H9 (cell line): ENCODE measurements around the gene TFF2. TPM values are rescaled to one million over a fixed set of nuclear protein-coding genes. Genes with fewer than 3 reads are reported as not detected.

Source experiments
- DNase-seq: peaks from one replicate; pipeline ENCODE4 v3.0.0-alpha.2; 2017
- H2AFZ ChIP-seq: one replicate; pipeline ENCODE4 v1.6.1; 2013; ENCODE audit warnings: mild to moderate bottlenecking, low read length, control low read depth, moderate library complexity
- H2AK5ac ChIP-seq: 2 replicates; pipeline ENCODE4 v1.6.1; 2013; ENCODE audit warnings: low read length, control low read depth, mixed read lengths; ENCODE audit not compliant: insufficient read length
- H2BK120ac ChIP-seq: one replicate; pipeline ENCODE4 v1.6.1; 2013; ENCODE audit warnings: low read depth, mild to moderate bottlenecking, low read length, control low read depth, inconsistent platforms; ENCODE audit not compliant: poor library complexity, severe bottlenecking
- H2BK12ac ChIP-seq: 2 replicates; pipeline ENCODE4 v1.6.1; 2013; ENCODE audit warnings: low read length, control low read depth, mixed read lengths, low read depth; ENCODE audit not compliant: insufficient read length
- H2BK15ac ChIP-seq: 2 replicates; pipeline ENCODE4 v1.6.1; 2013; ENCODE audit warnings: low read depth, low read length, control low read depth
- H2BK20ac ChIP-seq: one replicate; pipeline ENCODE4 v1.6.1; 2013; ENCODE audit warnings: low read depth, mild to moderate bottlenecking, low read length, control low read depth, inconsistent platforms; ENCODE audit not compliant: poor library complexity, severe bottlenecking
- H2BK5ac ChIP-seq: 2 replicates; pipeline ENCODE4 v1.6.1; 2013; ENCODE audit warnings: low read length, control low read depth, mixed read lengths; ENCODE audit not compliant: insufficient read length
- H3K14ac ChIP-seq: 2 replicates; pipeline ENCODE4 v1.6.1; 2013; ENCODE audit warnings: low read length, control low read depth; ENCODE audit not compliant: insufficient read depth
- H3K18ac ChIP-seq: 2 replicates; pipeline ENCODE4 v1.6.1; 2013; ENCODE audit warnings: low read depth, mild to moderate bottlenecking, mixed read lengths, low read length, control low read depth; ENCODE audit not compliant: insufficient read length
- H3K23ac ChIP-seq: 2 replicates; pipeline ENCODE4 v1.6.1; 2013; ENCODE audit warnings: low read length, control low read depth, mixed read lengths, low read depth; ENCODE audit not compliant: insufficient read length
- H3K23me2 ChIP-seq: 2 replicates; pipeline ENCODE4 v1.6.1; 2013; ENCODE audit warnings: low read depth, mild to moderate bottlenecking, mixed read lengths, low read length, control low read depth; ENCODE audit not compliant: insufficient read length, poor library complexity, severe bottlenecking
- H3K27ac ChIP-seq: 2 replicates; pipeline ENCODE4 v1.5.1; 2013; ENCODE audit warnings: low read length, control low read depth, mixed read lengths, low read depth; ENCODE audit not compliant: insufficient read length
- H3K27me3 ChIP-seq: 2 replicates; pipeline ENCODE4 v1.6.1; 2013; ENCODE audit warnings: low read length, control low read depth, inconsistent platforms; ENCODE audit not compliant: insufficient read depth
- H3K4ac ChIP-seq: 2 replicates; pipeline ENCODE4 v1.6.1; 2013; ENCODE audit warnings: low read depth, mild to moderate bottlenecking, control low read depth, inconsistent platforms, low read length, moderate library complexity
- H3K4me1 ChIP-seq: 2 replicates; pipeline ENCODE4 v1.6.1; 2013; ENCODE audit warnings: low read length, control low read depth, inconsistent platforms; ENCODE audit not compliant: insufficient read depth
- H3K4me2 ChIP-seq: 2 replicates; pipeline ENCODE4 v1.6.1; 2013; ENCODE audit warnings: low read length, control low read depth, mixed read lengths; ENCODE audit not compliant: insufficient read length, insufficient read depth
- H3K56ac ChIP-seq: 2 replicates; pipeline ENCODE4 v1.6.1; 2013; ENCODE audit warnings: low read depth, mild to moderate bottlenecking, mixed read lengths, low read length, control low read depth; ENCODE audit not compliant: insufficient read length
- H3K79me1 ChIP-seq: 2 replicates; pipeline ENCODE4 v1.6.1; 2013; ENCODE audit warnings: low read depth, mild to moderate bottlenecking, moderate library complexity, low read length, control low read depth, inconsistent platforms; ENCODE audit not compliant: insufficient read depth, poor library complexity, severe bottlenecking
- H3K79me2 ChIP-seq: 2 replicates; pipeline ENCODE4 v1.6.1; 2013; ENCODE audit warnings: low read length, control low read depth, inconsistent platforms; ENCODE audit not compliant: insufficient read depth
- H3K9ac ChIP-seq: 2 replicates; pipeline ENCODE4 v1.6.1; 2013; ENCODE audit warnings: low read length, control low read depth, mixed read lengths; ENCODE audit not compliant: insufficient read length; ENCODE audit errors: extremely low read depth
- H3K9me3 ChIP-seq: one replicate; pipeline ENCODE4 v1.6.1; 2013; ENCODE audit warnings: low read depth, low read length, inconsistent platforms; ENCODE audit not compliant: control insufficient read depth
- H3T11ph ChIP-seq: one replicate; pipeline ENCODE4 v1.6.1; 2013; ENCODE audit warnings: mild to moderate bottlenecking, low read length, control low read depth, inconsistent platforms
- H4K20me1 ChIP-seq: one replicate; pipeline ENCODE4 v1.6.1; 2013; ENCODE audit not compliant: control insufficient read depth, insufficient read length, insufficient read depth
- H4K5ac ChIP-seq: 2 replicates; pipeline ENCODE4 v1.6.1; 2013; ENCODE audit warnings: low read depth, mild to moderate bottlenecking, mixed read lengths, low read length, control low read depth; ENCODE audit not compliant: insufficient read length
- H4K8ac ChIP-seq: replicated peaks from 2 replicates; pipeline ENCODE4 v1.6.1; 2013; ENCODE audit warnings: low read length, control low read depth, mixed read lengths, low read depth; ENCODE audit not compliant: insufficient read length
- H4K91ac ChIP-seq: 2 replicates; pipeline ENCODE4 v1.6.1; 2013; ENCODE audit warnings: low read depth, mild to moderate bottlenecking, moderate library complexity, mixed read lengths, low read length, control low read depth; ENCODE audit not compliant: insufficient read length
- H3K27ac Mint-ChIP-seq, 3 experiments: 2 replicates in 2 of 3; 3 replicates in 1 of 3; pipeline ENCODE4 v1.8.0; 2020 to 2021; ENCODE audit warnings: mixed read lengths in 3 of 3, mild to moderate bottlenecking in 1 of 3, moderate library complexity in 1 of 3
- H3K27me3 Mint-ChIP-seq: 2 replicates; pipeline ENCODE4 v1.8.0; 2021; ENCODE audit warnings: low read depth, mild to moderate bottlenecking, moderate library complexity, mixed read lengths
- H3K36me3 Mint-ChIP-seq, 3 experiments: 2 replicates in 2 of 3; 3 replicates in 1 of 3; pipeline ENCODE4 v1.8.0; 2020 to 2021; ENCODE audit warnings: low read depth in 3 of 3, mixed read lengths in 3 of 3; ENCODE audit not compliant: insufficient read depth in 1 of 3
- H3K4me1 Mint-ChIP-seq, 2 experiments: 2 replicates each; pipeline ENCODE4 v1.8.0; 2020; ENCODE audit warnings: mixed read lengths in 2 of 2
- H3K4me3 Mint-ChIP-seq, 2 experiments: 2 replicates in 1 of 2; 3 replicates in 1 of 2; pipeline ENCODE4 v1.8.0; 2020 to 2021; ENCODE audit warnings: mild to moderate bottlenecking in 2 of 2, mixed read lengths in 2 of 2, moderate library complexity in 1 of 2
- H3K9me3 Mint-ChIP-seq, 2 experiments: 2 replicates in 1 of 2; 3 replicates in 1 of 2; pipeline ENCODE4 v1.8.0; 2020; ENCODE audit warnings: mild to moderate bottlenecking in 2 of 2, mixed read lengths in 2 of 2, moderate library complexity in 1 of 2
- WGBS: extraction: QIAGEN DNeasy Blood & Tissue Kit; methylation state at CpG from one replicate; pipeline ENCODE4 v1.1.7; 2013; ENCODE audit warnings: missing lambda C conversion rate, low lambda C conversion rate, mixed read lengths; ENCODE audit not compliant: insufficient read length; ENCODE audit errors: extremely low coverage; 5-methylcytosine and 5-hydroxymethylcytosine counted together
- total RNA-seq: library from RNA; stranded (reverse); gene quantifications from 2 replicates; pipeline ENCODE4 v1.2.1, GENCODE V29; 2021
- TF ChIP-seq, protein P1 (sequence below): fragments of 200-600 bp; sonication (generic); conservative IDR thresholded peaks from 3 replicates; pipeline ENCODE4 v1.8.0; 2021; ENCODE audit warnings: antibody characterized with exemption, mild to moderate bottlenecking

TFF2 gene
- total RNA-seq, 1 experiment from 2014 or later = not detected

- no peak overlapping the region for H4K8ac ChIP-seq
- TF ChIP-seq, protein P1, sequence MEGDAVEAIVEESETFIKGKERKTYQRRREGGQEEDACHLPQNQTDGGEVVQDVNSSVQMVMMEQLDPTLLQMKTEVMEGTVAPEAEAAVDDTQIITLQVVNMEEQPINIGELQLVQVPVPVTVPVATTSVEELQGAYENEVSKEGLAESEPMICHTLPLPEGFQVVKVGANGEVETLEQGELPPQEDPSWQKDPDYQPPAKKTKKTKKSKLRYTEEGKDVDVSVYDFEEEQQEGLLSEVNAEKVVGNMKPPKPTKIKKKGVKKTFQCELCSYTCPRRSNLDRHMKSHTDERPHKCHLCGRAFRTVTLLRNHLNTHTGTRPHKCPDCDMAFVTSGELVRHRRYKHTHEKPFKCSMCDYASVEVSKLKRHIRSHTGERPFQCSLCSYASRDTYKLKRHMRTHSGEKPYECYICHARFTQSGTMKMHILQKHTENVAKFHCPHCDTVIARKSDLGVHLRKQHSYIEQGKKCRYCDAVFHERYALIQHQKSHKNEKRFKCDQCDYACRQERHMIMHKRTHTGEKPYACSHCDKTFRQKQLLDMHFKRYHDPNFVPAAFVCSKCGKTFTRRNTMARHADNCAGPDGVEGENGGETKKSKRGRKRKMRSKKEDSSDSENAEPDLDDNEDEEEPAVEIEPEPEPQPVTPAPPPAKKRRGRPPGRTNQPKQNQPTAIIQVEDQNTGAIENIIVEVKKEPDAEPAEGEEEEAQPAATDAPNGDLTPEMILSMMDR = no peak
- Mint-ChIP-seq H3K9me3 (no peaks in the 10 kb centered on the region; a peak in 1 of 5 replicates), H3K27me3 (peaks cover 7% of the 10 kb centered on the region), H3K4me3 (no peak overlapping the region), H3K36me3 (no peaks in the 10 kb centered on the region), H3K4me1 (peaks cover 51 to 52% of the 10 kb centered on the region in 2 experiments), H3K27ac (no peak overlapping the region)
- no peak overlapping the region for H2BK15ac ChIP-seq
- no peak overlapping the region for H2BK12ac ChIP-seq
- DNase-seq = no peak
- H4K5ac ChIP-seq = no peak overlapping the region
- H3K79me1 ChIP-seq = no peaks in the 10 kb centered on the region
- no peak overlapping the region for H3K14ac ChIP-seq
- H3K27me3 ChIP-seq = no peaks in the 10 kb centered on the region
- no peak overlapping the region for H3K4me2 ChIP-seq
- no peak overlapping the region for H2BK5ac ChIP-seq
- no peaks in the 10 kb centered on the region for H3K9me3 ChIP-seq
- H3T11ph ChIP-seq = no peak overlapping the region
- no peak overlapping the region for H3K9ac ChIP-seq
- WGBS = no CpG with 5 or more reads among the region's 16 CpGs
- H4K91ac ChIP-seq = no peak overlapping the region
- H3K4ac ChIP-seq = no peak overlapping the region
- H3K18ac ChIP-seq = no peak overlapping the region
- H3K4me1 ChIP-seq = peaks cover 10% of the 10 kb centered on the region; the same call in 1 of the 2 replicates
- no peak overlapping the region for H3K23ac ChIP-seq
- no peak overlapping the region for H2AFZ ChIP-seq
- H4K20me1 ChIP-seq = no peaks in the 10 kb centered on the region
- no peak overlapping the region for H2AK5ac ChIP-seq
- H2BK120ac ChIP-seq = no peak overlapping the region
- H3K56ac ChIP-seq = no peak overlapping the region
- no peak overlapping the region for H2BK20ac ChIP-seq
- H3K23me2 ChIP-seq = no peaks in the 10 kb centered on the region
- H3K79me2 ChIP-seq = no peaks in the 10 kb centered on the region
- H3K27ac ChIP-seq = no peak overlapping the region
These were observed 38.1 kb downstream of the TFF2 start for GRCh38 chr21:42312626-42313104.
